GM19324 (cell line): ENCODE results near the gene TRABD2B.

ENCODE experiments used
- ATAC-seq: cut with Tn5 transposase; IDR thresholded peaks from one replicate; pipeline ENCODE4 v1.9.1; 2021; ENCODE audit warnings: mild to moderate bottlenecking, moderate library complexity; ENCODE audit not compliant: unreplicated experiment, low FRiP score

The TRABD2B gene

GRCh38 chr1:47865881-47866535, 131.2 kb downstream of the TRABD2B start:
- no peak for ATAC-seq

DNA sequence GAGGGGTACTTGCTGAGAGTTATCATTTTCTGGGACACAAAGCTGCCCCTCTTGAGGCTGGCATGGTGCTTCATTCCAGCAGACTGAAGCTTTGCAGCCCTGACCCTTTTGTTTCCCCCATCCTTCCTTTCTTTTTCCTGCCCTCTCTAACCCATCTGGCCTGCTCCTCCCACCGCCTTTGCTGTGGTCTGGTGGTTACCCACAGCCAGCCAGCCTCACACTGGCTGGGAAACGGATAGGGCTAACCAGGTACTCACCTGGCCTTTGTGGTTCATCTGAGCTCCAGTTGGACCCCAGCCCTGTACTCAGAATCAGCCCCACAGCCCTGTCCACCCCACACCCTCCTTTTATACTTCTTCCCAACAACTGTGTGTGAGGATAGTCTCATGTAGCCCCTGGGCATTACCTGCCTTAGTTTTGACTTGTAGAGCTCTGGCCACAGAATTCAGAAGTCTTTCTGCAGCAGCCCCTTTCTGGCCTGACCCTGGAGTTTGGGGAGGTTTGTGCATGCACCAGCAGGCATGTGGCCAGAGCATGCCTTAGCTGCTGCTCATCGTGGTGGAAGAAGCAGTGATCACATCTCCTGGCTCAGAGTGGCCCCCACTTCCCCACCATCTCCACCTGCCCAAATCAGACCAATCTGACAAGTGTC, 138.0 kb downstream of the TRABD2B start:
- no peak for ATAC-seq

GRCh38 chr1:47856996-47857395, 140.2 kb downstream of the TRABD2B start:
- no peak for ATAC-seq

GRCh38 chr1:47855230-47855629, 142.0 kb downstream of the TRABD2B start:
- no peak for ATAC-seq

- ATAC-seq, result no peak
Observed at GRCh38 chr1:47854552-47855144, 142.5 kb downstream of the TRABD2B start.

- ATAC-seq, result no peak
Observed at GRCh38 chr1:47853852-47854251, 143.3 kb downstream of the TRABD2B start.

GRCh38 chr1:47853059-47853458, 144.1 kb downstream of the TRABD2B start:
- ATAC-seq, result no peak

DNA sequence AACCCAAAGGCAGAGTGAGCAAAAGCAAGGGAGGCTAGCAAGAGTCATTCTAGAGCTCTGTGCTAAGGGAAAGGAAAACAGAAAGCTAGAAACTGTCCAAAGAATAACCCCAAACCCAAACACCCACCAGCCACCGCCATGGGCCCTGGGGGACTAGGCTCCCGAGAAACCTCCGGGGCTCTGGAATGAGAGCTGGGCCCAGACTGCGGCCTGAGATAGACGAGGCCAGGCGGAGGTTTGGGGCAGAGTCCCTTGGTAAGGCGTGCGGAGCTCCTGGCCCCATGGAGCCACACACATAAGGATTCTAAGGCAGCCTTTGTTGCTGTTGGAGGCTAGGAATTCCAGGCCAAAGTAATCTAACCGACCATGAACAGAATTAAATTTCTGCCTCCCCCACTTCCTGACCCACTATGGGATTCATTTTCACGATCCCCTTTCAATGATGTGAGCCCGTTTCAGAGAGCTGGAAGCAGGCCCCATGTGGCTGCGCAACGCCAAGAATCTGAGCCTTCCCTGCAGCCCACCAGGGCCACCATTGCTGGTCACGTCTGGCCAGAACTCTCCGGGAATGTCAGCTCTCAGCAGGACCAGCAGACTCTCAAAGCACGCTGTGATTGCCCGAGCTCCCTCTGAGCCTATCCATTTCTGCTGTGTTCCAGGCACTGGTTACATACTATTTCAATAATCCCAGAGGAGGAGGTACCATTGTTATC, 145.0 kb downstream of the TRABD2B start:
- ATAC-seq, result no peak

DNA sequence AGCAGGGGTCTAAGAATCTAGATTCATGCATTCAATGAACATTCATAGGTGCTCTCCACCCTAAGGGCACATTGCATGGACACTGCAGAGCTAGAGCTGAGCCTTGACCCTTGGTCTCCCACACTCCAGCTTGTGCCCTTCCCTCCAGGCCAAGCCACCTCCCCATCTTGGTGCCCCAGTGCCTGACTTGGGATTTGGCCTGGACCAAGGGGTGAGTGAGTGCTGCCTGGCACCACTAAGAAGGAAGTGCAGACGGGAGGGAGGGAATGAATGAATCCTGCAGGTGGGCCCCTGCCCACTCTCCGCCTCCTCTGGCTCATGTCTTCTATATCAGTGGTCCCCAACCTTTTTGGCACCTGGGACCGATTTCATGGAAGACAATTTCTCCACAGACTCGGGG, 146.7 kb downstream of the TRABD2B start:
- no peak for ATAC-seq

- ATAC-seq, result no peak
Observed at GRCh38 chr1:47849591-47850261, 147.5 kb downstream of the TRABD2B start.

GRCh38 chr1:47849005-47849521, 148.1 kb downstream of the TRABD2B start:
- ATAC-seq, result no peak

GRCh38 chr1:47847763-47848162, 149.4 kb downstream of the TRABD2B start:
- no peak for ATAC-seq

DNA sequence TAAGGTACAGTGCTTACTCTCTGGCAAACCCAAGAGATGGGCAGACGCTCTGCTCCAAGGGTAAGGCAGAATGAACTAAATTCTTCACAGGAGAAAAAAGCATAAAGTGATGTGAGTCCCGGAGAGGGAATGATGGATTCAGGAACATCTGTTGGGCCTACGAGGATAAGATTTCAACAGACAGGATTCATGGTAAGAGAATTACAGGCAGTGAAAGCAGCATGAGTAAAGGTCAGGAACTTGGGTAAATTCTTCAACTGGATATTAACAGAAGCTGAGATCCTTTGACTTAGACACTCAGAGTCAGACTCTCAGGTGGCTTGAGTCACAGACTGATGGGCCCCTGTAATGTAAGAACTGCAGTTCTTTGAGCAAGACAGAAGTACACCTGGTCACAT, 152.6 kb downstream of the TRABD2B start:
- ATAC-seq, result no peak

GRCh38 chr1:47843781-47844557, 153.2 kb downstream of the TRABD2B start:
- ATAC-seq, result no peak

- ATAC-seq, result no peak
Observed at GRCh38 chr1:47843059-47843458, 154.1 kb downstream of the TRABD2B start.

- ATAC-seq, result no peak
Observed at GRCh38 chr1:47842228-47842919, 154.8 kb downstream of the TRABD2B start.

DNA sequence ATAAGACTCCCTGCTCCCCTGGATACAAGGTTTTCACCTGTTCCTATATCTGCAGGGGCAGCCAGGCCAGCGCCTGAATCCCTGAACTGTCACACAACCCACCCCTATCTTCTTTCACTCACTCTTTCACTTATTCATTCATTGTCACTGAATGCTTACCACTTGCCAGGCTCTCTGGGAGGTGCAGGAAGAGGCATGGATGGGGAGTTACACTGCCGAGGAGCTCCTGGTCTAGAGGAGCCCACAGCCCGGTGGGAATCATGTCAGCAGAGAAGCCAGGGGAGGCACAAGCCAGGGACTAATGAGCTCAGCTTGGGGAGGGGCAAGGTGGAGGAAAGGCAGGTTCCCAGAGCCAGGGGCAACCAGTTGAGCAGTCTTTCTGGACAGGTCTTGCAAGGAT, 155.8 kb downstream of the TRABD2B start:
- ATAC-seq, result no peak

GRCh38 chr1:47840393-47841190, 156.6 kb downstream of the TRABD2B start:
- ATAC-seq, result no peak

DNA sequence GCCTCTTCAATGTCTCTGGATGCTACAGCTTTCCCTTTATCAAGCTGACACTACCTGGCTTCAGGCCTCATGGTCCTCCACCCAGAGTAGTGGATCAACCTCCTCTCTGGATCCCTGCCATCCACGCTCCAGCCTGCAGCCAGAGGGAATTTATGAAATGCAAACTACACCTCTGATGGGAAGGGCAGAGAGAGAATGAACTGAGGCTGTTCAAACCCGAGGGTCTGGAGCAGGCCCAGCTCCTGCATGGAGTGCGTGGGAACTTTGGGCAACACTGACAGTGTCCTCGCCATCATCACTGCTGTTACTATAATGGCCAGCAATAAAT, 157.8 kb downstream of the TRABD2B start:
- no peak for ATAC-seq
